ENCODE results near the gene IGFBPL1.

The IGFBPL1 gene

DNA sequence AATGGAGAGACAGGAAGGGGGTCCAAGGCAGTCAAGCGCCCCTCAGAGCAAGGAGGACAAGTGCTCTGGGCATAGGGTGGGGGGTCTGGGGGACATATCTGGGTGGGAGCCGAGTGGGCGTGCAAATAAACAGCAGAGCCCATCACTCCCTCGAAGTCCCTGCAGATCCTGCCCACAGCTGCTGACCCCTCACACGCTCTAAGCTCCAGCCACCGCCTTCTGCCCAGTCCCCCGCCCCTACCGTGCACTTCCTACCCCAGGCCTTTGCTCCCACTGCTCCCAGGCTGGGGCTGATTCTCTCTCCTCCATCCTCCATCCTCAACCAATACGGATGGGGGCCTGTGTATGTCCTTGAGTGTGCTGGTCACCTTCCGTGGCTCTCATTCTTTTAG lies 48.7 kb downstream of the IGFBPL1 start:
- DNase-seq, result no peak

DNA sequence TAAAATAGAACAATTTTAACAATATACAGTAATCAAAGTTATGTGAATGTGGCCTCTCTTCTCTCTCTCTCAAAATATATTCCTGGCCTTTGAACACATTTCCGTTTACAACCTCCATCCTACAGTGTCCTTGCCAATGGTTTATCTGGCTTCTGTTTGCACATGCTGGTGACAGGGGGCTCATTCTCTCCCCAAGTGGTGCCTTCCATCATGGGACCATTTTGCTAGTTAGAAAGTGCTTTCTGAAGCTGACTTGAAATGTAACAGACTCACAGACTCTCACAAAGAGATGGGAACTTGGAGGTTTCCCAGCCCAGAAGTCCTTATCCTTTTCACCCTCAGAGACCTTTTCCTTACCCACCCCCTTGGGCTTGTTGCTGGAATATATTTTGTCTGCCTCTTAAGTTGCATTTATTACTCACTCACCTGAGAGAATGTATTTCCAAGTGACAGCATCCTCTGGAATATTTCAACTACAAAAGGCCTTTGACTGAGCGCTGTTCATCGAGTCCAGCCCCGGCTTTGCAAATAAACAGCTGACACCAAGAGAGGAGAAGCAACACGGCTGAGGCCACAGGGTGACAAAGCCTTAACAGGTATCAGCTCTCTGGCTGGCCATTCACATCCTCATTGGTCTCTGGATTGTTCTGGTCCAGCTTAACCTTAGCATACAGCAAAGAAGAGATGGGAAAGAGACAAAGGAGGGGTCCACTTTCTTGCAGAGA lies 49.2 kb downstream of the IGFBPL1 start:
- DNase-seq, result no peak

- DNase-seq, result no peak
Measured at GRCh38 chr9:38373679-38374078, 50.6 kb downstream of the IGFBPL1 start.

- DNase-seq, result no peak
Measured at GRCh38 chr9:38372762-38373619, 51.3 kb downstream of the IGFBPL1 start.

DNA sequence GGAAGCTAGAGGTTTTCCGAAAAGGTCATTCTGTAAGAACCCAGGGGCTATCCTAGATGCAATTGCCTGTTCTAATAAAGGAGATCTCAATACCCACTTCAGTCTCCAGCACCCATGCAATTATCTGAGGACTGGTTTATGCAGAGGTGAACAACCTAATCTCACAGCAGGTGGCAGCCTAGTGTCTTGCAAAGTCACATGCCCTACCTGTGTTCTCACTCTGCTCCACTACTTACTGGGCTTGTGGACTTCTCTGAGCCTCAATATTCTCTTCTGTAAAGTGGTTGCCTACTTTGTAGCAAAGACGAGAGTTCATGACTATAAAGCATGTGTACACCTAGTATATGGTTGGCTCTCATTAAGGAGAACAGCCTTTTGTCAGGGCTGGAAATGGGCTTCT lies 52.8 kb downstream of the IGFBPL1 start:
- DNase-seq, result peak; percentile 55

DNA sequence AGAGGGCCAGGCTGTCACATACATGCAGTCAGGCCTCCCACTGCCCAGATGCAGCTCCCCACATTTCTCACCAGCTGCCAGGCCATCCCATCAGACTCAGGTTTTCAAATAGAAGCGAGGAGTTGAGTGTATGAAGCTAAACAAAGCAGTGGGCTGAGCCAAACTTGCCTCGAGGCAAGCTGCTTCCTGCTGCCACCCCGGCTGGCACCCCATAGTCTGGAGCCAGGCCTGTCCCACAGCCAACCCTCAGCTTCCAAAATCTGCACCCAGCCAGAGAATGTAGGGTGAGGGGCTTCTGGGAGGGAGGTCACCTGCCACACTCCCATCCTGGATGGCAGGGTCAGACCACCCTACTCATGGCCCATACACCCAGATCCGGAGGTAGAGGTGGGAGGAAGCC lies 54.1 kb downstream of the IGFBPL1 start:
- no peak for DNase-seq

DNA sequence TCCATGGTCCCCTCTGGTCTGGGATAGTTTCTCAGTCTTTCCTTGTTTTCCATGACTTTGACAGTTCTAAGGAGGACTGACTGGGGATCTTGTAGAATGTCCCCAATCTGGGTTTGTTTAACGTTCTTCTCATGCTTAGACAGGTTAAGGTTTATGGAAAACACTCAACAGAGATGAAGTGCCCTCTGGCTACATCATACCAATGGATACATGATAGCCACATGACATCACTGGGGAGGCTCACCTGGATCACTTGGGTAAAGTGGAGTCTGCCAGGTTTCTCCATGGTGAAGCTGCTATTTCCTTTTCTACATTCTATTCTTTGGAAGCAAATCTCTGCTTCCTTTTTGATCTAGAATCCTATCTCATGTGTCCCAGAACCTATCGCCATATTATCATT lies 55.5 kb downstream of the IGFBPL1 start:
- no peak for DNase-seq

DNA sequence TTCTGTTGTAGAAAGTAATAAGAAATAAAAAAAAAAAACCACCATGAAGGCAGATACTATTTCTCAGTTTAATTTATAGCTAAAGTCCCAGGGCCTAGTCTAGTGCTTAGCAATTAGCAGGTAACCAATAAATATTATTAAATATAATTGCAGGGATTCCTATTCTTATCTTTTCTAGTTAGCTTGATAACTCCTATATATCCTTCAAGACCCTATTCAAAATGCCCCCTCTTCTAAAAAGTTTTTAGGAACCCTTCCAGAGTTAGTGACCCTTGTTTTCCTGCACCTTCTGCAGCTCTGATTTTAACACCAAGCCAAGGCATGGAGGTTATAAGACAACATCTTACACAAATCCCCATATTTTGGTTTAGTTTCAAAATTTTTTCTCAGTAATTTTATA lies 56.4 kb downstream of the IGFBPL1 start:
- DNase-seq, result no peak

DNA sequence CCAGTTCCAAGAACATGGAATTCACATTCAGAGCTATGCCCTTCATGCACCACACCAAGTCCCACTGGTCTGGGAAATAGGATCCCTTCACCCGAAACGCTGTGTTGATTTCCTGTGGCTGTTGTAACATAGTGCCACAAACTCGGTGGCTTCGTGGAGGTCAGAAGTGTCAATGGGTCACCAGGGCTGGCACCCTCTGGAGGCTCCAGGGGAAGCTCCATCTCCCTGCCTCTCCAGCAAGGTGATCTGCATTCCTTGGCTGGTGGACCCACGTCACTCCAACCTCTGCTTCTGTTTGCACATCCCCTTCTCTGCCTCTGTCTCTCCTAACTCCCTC lies 60.7 kb downstream of the IGFBPL1 start:
- DNase-seq, result no peak

DNA sequence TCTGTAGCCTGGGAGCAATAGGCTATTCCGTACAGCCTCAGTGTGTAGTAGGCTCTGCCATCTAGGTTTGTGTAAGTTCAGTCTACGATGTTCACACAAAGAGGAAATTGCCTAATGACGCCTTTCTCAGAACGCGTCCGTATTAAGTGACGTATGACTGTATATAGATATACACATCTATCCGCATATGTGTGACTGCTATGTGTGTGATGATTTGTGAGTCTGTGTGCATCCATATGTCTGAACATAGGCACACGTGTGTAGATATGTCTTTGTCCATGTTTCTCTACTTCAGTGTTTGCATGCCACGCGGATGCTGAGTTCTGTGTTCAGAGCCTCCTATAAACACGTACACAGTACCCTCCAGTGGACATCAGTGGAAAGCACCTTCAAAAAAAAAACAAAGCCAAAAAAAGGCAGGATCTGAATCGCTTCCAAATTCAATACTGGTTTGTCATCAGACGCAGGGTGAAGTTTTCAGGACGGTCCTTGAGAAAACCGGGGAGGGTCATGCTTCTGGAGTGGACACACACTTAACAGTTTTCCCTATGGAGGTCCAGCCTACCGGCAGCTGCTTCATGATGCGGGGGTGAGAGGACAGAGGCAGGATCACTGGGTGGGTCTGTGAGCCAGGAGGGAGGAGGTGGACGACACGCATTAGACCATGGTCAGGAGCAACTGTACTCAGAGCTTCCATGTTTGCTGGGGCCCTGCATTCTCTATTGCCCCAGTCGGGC lies 61.2 kb downstream of the IGFBPL1 start:
- peak; percentile 34 for DNase-seq

GRCh38 chr9:38361473-38361850 lies 62.8 kb downstream of the IGFBPL1 start:
- DNase-seq, result no peak

DNA sequence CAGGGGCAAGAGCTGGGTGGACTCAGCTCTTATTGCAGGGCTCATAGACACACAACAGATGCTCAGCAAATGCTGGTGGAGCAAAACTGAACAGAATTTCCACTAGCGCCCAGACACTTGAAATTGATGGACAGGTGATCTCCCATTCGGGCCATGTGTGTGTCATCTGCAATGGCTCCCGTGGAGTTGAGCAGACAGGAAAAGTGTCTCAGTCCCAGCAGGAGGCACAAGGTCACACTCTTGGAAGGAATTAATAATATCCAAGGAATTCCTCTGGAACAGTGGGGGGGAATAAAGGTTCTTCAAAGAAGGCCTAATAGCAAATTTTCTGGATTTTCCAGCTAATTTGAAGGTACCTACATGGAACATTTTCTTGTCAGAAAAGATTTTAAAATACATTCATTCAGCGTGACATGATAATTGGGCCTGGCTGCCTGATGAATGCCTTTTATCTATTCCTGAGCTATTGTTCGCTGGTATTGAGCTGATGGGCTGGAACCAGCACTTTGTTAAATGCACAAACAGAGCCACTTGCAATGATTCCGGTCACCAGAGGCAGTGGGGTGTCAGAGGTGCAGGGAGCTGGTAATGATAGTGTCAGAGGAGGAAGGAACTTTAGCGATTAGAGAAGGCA lies 63.3 kb downstream of the IGFBPL1 start:
- no peak for DNase-seq

DNA sequence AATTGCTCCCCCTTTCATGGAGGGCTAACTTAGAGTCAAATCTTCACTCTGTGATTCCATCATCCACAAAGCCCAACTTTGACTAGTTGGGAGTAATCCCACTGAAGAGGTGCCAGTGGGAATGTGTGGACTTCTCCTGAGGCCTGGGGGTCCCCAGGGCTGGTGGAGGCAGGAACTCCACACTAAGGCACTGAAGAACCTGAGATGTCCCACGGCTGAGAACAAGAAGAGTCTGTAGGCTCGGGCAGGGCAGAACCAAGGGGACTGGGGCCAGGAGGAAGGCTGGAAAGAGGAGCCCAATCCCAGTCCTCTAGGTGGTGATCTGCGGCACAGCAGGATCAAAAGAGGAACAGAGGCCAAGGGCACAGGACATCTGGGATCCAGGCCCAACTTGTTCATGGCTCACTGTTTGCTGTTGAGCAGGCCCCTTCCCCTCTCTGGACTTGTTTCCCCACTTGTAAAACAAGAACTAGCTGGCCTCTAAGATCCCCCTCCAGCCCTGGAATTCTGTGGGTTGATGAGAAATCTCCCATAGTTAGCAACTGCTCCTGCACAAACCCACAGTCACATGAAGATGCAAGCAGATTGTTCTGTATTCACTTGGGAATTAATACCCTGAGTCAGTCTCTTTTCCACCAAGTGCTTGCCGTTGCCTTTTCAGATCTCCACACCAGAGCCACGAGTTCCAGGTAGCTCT lies 64.4 kb downstream of the IGFBPL1 start:
- DNase-seq, result no peak

- no peak for DNase-seq
Measured at GRCh38 chr9:38359297-38359653, 65.0 kb downstream of the IGFBPL1 start.

- no peak for DNase-seq
Measured at GRCh38 chr9:38358390-38359296, 65.6 kb downstream of the IGFBPL1 start.

DNA sequence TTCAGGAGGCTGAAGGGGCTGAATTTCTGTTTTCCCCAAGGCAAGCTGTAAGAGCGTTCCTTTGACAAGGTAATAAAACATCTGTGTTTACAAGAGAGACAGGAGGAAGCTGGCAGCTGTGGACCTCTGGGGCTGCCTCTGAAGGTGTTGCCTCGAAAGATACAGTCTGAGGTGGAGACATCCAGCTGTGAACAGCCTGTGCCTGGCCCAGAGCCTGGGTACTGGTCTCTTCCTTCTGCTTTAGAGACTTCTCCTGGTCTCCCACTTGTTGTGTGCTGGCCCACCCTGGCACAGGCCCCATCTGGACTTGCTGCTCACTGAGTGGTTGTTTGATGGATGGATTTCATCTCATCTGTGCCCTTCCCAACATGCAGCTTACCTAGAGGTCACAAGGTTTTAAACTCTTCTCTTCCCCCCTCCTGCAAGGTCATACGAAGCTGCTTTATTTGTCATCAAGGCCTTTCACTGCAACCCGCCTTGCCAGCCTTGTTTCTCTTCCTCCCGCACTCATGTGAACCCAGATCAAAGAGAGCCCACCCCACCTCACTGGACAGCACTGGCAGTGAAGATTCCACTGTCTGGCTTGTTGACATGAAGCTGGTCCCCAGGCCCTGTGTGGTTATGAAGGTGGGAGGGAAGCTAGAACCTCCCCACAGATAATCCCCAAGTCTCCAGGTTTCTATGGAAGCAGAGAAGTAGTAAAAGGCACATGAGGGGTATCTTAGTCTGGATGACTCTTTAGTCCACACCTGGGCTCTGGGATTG lies 66.7 kb downstream of the IGFBPL1 start:
- no peak for DNase-seq

- DNase-seq, result no peak
Measured at GRCh38 chr9:38356851-38357250, 67.4 kb downstream of the IGFBPL1 start.

Measured in 8988T (cell line).